NCI-H187 treated with DMSO at 0.1 percent for 48 hours (cell line): ENCODE measurements around the gene SYNGAP1.

Experiments used
- DNase-seq: peaks from one replicate; lab custom pipeline; 2025; lab: John Stamatoyannopoulos, UW

Gene SYNGAP1

DNA sequence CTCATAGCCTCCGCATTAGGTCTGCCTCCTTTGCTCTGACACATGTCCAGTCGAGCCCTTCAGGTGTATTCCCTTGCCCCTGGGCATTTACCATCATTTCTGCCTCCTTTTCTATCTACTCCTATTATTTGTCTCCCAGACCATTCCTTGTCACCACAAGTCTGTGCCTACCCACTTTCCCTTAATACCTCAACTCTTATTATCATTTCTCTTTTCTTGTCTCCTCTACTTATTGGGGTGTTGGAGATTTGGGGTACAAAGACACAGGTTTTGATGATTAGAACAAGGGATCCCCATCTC lies 1.4 kb downstream of the SYNGAP1 start:
- no peak for DNase-seq

DNA sequence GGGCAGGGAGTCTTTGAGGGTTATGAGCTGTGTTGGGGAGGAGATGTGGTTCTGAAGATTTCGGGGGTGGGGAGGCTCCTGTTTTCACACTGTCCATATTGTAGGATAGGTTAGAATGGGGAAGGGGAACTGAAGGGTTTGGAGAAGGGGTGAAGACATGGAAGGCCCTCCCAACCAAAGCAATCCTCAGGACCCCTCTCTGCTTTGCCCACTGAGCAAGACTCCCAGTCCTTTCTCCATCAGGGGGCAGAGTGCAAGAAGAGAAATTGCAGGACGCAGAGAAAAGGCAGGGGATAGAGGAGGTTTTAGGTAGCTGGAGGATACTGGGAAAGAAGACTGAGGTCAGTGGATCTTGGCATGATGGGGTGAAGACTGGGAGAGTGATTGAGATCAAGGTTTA lies 3.9 kb downstream of the SYNGAP1 start:
- no peak for DNase-seq

DNA sequence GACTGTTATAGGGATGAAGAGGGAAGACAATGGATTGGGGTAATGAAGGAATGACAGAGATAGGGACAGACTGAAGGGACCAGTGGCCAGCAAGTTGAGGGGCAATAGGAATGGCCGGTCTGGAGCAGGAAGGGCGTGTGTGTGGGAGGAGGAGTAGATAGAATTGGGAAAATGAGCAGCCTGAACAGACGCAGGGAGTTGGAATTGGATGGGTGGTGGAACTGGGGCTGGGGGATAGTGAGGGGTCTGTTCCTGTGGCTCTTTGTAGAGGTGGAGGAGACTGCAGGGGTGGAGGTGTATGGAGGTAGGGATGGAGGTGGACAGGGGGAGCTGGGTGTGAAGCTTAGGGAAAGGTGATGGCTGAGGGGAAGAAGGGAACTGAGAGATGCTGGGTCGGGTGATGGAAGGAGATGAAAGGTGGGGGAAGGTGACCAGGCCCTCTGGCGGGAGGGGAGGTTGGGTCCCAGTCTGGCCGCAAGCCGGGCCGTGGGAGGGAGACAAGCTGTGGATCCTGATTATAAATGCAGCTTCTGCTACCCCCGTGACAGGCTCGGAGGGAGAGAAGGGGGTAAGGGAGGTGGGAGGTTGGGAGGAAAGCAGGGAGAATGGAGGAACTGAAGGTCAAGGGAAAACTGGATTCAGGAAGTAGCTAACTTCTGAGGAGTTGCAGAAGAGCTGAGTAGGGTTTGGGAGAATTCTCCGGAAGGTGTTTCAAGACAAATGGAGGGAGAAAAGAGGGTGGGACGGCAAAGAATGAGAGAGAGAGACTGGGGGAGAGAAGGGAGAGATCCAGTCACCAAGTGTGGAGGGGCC lies 5.2 kb downstream of the SYNGAP1 start:
- DNase-seq: no peak

DNA sequence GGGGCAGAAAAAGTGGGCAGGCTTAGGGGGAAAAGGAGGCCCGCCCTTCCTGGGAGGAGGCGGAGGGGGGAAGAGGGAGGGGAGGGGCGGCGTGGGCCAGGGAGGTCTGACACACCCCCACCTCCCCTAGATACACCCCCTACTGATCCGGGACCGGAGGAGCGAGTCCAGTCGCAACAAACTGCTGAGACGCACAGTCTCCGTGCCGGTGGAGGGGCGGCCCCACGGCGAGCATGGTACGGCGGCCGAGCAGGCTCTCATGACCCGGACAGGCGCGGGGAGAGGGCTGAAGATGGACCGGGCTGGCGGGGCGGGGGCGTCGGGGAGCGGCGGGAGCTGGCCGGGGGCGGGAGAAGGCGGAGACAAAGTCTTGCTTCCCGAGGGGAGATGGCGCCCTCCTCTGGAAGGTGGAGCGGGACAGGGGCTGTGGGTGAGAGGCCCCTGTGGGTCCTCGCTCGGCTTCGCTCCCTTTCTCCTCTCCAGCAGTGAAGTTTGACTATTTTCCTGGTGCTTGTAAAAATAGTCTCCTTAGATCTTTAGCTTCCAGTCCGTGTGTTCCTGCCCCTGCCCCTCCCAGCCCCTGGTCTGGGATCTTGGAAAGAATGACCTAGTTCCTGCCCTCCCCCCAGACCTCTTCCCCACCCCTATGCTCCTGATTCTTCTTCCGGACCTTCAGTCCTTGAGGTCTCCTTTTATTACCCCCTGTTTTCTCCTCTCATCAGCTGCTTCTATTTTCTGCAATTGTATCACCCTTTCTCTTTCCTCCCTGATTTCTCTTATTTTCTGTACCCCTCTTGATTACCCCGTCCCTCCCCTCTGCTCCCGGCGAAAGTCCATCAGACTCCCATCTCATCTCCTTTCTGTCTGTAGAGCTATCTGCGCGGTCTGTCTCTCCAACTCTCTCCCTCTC lies 6.1 kb downstream of the SYNGAP1 start:
- no peak for DNase-seq

DNA sequence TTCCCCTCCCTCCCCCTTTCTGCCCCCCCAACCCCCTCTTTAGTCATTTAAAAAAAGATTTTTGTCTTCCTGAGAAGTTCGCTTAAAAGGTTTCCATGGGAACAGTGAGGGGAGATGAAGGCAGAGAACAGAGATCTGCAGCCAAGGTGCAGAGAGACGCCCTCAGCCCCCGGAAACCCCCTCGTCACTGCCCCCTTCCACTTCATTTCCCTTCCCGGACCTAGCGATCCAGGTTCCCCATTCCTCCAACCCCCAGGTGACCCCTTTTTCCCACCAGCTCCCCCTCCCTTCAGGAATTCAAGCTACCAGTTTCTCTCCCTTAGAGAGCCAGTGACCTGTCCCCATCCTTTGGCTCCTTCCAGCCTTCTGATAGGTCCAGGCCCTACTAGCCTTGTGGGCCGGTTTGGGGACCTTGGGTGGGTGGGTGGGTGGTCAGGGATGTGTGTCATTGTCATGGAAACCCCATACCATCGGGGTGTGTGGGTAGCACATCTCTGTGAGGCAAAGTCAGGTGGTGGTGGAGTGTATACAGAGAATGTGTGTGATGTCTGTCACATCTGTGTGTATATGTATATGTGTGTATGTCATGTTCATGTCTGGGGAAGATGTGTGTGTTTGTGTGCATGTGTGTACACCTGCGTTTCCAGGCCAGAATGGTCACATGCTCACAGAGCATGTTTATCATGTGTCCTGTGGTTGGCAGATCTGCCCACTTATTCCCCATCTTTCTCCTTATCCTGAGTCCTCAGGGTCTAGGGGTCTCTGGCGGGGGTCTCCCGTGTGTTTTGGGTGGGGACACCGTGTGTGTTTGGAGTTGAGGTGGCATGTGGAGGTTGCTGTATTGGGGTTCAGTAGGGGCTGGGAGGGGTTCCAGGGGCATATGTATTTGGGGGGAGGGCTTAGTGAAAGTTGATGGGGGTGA lies 7.0 kb downstream of the SYNGAP1 start:
- no peak for DNase-seq

DNA sequence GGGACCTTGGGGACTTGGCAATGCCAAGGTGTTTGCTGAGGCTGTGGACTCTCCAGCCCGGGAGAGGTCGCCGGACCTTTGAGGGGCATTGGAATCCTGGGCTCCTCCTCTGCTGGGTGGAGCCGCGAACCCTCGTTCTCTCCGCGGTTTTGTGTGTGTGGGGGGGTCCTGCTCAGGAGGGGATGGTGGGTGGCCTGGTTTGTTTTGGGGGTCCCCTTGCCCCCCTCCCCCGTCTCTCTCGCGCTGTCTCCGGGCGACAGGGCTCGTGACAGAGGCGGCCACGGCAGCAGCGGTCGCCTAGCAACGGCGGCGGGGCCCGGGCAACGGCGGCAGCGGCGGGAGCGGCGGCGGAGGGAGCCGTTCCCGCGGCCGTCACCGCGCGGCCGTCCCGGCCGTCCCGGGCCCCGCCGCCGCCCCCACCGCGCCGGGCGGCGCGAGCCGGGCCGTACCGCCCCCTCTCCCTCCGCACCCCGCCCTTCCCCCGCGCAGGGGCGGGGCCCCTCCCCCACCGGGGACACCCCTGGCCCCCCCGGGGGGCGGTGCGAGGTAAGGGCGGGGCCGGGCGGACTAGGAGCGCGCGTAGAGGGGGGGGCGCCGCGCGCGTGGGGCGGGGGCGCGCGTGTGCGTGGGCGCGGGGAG lies 7.8 kb downstream of the SYNGAP1 start:
- DNase-seq: no peak

DNA sequence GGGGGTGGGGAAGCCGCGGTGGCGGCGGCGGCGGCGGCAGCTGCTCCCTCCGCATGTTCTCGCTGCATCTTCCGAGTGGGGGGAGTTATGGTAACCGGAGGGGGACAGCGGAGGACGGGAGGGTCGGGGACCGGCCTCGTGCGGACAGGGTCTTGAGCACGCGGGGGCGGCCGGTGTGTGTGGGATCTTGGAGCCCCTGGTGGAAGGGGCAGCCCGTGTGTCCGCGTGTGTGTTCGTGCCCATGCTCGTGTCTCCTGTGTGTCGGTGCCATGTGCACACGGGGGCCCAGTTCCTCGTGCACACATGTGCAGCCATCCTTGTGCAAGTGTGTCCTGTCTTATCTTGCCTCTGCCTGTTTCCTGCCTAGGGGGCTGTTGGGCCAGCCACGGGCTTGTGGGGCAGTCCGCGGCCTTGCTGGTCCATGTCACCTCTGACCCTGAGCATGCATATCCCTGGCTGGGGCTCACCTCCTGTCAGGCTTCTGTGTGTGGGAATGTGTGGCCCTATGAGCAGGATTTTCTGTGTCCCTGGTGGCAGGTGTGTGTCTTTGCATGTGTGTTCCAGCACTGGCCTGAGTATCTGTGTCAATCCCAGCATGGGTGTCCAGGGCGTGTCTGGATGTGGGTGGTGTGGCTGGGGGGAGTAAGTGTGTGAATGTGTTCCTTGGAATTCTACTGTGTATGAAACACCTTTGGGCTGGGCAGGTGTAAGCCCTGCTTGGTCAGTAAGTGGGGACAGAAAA lies 8.5 kb downstream of the SYNGAP1 start:
- no peak for DNase-seq

DNA sequence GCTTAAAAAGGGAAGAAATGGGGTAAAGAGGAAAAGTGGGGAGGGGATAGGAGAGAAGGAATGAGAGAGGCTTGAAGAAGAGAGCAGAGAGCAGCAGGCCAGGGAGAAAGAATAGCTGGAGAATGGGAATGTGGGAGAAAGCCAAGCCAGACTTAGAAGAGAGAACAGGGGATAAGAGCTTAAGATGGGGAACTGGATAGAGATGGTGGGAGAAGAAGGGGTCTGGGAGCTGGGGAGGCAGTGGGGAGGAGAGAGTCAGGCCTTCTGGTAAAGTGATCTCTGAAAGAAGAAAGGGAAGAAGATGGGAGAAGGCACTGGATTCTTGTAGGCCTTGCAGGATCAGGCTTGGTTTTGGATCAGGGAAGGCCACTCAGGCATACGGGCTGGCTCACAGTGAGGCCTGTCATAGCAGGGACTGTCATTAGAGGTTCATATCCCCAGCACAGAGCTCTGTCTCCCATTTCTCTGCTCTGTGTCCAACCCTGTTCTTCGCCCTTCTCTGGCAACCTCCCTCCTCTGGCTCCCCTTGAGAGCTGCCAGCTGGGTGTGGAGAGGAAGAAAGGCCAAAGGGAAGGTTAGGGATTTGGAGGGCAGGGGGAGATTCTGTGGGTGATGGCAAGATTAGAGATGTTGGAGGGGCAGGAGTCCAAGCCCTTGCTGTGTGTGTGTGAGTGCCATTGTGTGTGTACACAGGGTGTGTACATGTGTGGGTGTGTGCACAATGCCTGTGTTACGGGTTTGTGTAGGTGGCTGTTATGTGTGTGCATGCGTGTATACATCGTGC lies 9.3 kb downstream of the SYNGAP1 start:
- no peak for DNase-seq

DNA sequence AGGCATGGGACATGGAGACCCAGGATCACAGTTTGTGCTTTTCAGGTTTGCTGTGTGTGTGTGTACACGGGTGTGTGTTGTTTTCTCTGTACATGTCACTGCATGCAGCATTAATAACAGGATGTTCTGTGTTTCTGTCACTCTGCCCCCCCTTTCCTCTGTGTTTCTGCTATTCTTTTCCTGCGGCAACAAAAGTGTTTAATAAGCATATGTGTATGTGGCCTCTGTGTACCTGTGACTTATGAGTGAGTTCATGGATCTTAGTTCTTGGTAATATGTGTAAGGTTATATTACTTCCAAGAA lies 9.8 kb downstream of the SYNGAP1 start:
- DNase-seq: no peak

DNA sequence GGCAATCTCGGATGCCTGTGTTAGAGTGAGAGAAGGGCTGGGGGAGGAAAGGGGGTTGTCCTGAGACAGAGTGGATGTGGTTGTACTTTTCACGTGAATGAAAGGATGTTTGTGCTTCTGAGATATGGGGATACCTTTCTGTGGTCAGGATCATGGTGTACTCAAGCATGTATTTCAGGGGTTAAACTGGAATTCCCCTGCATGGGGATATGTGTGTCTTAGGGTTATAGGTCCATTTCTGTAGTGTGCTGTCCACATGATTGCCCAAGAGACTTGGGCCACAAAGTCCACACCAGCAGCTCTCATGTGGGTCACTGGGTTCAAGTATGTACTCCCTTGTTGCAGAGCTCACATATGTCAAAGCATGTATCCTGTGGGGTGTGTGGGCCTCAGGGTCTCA lies 10.5 kb downstream of the SYNGAP1 start:
- no peak for DNase-seq

DNA sequence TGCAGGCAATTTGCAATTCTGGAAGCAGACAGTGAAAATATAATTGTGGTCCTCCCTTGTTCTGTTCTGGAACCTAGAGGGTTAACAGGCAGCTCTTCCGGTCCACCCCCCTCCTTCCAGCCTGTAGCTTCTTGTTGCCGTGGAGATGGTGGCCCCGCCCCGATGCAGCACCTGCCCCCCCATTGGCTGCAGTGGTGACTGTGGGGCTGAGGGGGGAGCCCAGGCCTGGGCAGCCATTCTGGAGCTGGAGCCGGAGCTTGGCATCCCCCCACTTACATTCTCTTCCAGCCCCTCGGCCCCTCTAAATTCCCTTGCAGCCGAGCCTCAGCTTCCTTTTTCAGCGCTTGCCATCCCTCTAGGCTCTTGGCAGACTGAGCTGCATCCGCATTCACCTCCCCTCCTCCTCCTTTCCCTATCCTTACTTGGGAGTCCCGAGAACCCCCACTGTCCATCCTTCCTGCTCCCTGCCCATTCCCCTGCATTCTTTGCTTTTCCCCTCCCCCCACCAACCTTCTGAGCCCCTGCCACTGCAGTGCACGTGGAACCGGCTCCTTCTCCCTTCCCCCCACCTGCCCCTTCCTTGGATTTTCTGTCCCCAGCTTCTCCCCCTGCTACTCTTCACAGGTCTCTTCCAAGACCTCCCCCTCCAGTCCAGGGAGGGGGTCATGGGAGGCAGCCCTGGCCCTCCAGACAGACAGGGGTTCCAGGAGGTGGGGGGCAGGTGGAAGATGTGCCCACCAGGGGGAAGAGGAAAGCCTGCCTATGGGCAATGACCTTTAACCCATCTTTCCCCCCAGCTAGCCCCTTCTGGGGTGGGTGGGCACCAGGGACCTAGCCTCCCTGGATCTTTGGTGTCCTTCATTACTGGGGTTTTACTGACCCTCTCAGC lies 11.4 kb downstream of the SYNGAP1 start:
- no peak for DNase-seq

DNA sequence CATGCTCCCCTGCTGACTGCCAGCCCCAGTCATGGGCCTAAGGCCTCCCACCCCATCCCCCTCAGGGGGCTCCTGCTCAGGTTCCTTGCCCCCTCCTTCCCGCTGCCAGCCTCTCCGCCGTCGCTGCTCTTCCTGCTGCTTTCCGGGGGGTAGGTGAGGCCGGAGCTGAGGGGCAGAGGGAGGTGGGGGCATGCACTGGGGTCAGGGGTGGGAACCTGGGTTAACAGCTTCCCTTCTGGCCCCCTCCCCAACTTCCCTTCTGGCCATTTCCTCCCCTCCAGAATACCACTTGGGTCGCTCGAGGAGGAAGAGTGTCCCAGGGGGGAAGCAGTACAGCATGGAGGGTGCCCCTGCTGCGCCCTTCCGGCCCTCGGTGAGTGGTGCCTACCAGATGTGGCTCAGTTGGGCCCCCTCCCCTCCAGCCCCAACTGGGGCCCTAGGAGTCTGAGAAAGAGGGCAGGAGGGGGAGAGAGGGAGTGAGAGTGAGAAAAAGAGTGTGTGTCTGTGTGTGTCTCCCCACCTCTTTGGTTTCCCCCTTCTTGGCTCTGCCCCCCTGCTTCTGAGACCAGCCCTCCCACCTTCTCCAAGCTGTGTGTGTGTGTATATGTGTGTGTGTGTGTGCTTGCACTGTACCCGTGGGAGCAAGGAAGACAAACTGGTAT lies 12.1 kb downstream of the SYNGAP1 start:
- DNase-seq: no peak

DNA sequence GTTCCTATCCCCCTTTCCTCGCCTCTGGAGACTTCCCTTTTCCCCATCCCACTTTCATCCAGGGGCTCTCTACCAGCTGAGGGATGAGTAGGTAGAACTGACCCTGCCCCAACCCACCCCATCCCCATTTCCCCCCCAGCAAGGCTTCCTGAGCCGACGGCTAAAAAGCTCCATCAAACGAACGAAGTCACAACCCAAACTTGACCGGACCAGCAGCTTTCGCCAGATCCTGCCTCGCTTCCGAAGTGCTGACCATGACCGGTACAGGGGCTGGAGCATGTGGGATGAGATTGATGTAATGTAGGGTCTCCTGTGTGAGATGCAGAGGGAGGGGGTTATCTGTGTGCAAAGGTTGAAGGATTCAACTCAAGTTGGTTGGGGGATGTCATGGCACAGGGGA lies 12.7 kb downstream of the SYNGAP1 start:
- DNase-seq: no peak

DNA sequence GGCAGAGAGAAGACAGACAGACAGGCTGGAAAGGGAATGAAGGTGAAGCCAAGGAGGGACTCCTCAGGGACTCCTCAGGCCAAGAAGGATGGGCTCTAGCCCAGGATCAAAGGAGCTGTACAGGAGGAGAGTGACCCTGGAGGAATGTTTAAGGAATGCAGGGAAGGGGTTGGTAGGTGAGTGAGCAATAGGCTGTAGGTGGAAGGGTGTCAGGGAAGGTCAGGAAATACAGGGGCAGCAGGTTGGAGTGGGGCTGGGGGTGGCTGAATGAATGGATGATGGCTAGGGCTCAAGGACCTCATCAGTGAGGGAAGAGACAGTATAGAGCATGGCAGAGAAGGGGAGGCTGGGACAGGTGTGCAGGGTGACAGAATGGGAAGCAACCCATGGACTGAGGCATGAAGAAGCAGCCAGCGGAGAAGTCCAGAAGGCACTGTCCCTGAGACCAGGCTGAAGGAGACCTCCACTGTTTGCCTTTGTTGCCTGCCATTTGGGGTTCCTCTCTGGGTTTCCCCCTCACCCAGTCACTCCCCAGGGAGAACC lies 13.2 kb downstream of the SYNGAP1 start:
- no peak for DNase-seq

DNA sequence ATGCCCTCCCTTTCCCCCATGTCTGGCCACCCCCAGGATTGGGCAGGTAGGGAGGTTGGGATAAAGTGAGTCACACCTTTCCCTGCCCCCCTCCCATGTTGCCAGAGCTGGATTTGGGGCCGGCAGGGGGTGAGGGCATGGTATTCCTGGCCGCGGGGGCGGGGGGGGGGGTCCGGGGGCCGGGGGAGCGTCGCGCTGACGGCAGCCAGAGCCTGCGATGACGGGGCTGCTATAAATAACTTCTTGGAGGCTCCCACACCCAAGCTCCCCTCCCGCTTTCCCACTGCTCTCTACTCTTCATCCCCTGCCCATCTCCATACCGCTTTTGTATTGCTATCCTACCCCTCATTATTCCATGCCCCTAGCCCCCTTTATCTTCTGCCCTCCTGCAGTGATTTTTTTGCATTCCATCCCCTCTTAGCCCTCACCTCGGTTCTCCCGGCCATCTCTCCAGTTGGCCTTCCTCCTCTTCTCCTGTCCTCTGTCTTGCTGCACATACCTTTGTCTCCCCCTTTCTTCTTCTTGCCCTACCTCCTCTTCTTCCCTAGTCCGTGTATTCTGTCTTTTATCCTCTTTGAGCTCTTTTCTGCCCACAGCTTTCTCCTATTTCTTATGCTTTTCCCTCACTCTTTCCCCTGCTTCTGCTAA lies 13.8 kb downstream of the SYNGAP1 start:
- DNase-seq: no peak

DNA sequence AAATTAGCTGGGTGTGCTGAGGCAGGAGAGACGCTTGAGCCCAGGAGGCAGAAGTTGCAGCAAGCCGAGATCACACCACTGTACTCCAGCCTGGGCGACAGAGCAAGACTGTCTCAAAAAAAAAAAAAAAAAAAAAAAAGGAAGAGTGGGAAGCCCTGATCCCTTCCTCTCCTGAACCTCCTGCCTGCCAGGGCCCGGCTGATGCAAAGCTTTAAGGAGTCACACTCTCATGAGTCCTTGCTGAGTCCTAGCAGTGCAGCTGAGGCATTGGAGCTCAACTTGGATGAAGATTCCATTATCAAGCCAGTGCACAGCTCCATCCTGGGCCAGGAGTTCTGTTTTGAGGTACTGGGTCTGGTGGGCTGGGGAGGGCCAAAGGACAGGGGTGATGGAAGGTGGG lies 15.1 kb downstream of the SYNGAP1 start:
- DNase-seq: no peak

DNA sequence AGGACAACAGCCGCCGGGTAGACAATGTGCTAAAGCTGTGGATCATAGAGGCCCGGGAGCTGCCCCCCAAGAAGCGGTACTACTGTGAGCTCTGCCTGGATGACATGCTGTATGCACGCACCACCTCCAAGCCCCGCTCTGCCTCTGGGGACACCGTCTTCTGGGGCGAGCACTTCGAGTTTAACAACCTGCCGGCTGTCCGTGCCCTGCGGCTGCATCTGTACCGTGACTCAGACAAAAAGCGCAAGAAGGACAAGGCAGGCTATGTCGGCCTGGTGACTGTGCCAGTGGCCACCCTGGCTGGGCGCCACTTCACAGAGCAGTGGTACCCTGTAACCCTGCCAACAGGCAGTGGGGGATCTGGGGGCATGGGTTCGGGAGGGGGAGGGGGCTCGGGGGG lies 17.8 kb downstream of the SYNGAP1 start:
- DNase-seq: no peak

DNA sequence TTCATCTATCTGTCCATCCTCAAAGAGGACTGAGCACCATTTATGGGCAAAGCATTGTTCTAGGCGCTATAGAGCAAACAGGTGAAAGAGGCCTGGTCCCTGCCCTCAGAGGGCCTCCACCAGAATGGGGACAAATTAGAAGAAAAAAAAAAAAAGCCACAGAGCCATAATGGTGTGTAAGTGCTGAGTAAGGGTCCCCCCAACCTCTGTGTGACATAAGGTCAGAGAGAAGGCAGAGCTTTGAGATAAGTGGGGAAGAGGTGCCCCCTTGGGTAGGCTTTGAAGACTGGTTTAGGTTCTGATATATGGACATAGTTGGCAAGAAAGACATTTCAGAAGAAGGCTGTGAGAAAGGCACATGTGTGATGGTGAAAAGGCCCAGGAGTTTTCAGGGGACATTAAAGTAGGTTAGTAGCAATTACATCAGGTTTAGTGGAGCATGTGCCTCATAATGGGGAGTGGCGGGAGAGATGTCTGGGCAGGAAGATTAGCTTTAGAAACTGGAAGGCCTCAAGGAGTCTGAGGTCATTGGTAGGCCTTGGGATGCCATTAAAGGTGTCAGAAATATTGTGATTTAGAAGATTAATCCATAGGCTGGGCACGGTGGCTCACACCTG lies 19.2 kb downstream of the SYNGAP1 start:
- DNase-seq: no peak
